Fibroblast of upper back skin (primary cell): ENCODE data around the gene TAF4.

Experiments used
- DNase-seq: peaks from one replicate; pipeline ENCODE4 v3.0.0-alpha.2; 2013

TAF4 gene

GRCh38 chr20:62019881-62020492 is 45.7 kb downstream of the TAF4 start:
- no peak for DNase-seq

GRCh38 chr20:62019144-62019805 is 46.4 kb downstream of the TAF4 start:
- no peak for DNase-seq

- no peak for DNase-seq
These were observed 47.1 kb downstream of the TAF4 start for GRCh38 chr20:62018437-62019143.

GRCh38 chr20:62015540-62016288 is 50.0 kb downstream of the TAF4 start:
- DNase-seq, result no peak

GRCh38 chr20:62014889-62015537 is 50.7 kb downstream of the TAF4 start:
- no peak for DNase-seq

- no peak for DNase-seq
These were observed 51.2 kb downstream of the TAF4 start for GRCh38 chr20:62014488-62014775.

- DNase-seq, result no peak
These were observed 53.0 kb downstream of the TAF4 start for GRCh38 chr20:62012631-62013030.

- no peak for DNase-seq
These were observed 53.6 kb downstream of the TAF4 start for GRCh38 chr20:62011938-62012534.

- no peak for DNase-seq
These were observed 54.3 kb downstream of the TAF4 start for GRCh38 chr20:62011403-62011790.

- DNase-seq, result peak; percentile 55
These were observed 54.9 kb downstream of the TAF4 start for GRCh38 chr20:62010551-62011402.

- DNase-seq, result no peak
These were observed 55.7 kb downstream of the TAF4 start for GRCh38 chr20:62009869-62010445.

- no peak for DNase-seq
These were observed 56.4 kb downstream of the TAF4 start for GRCh38 chr20:62009322-62009721.

- DNase-seq, result no peak
These were observed 57.0 kb downstream of the TAF4 start for GRCh38 chr20:62008643-62009183.

GRCh38 chr20:62007127-62007647 is 58.5 kb downstream of the TAF4 start:
- DNase-seq, result no peak

- DNase-seq, result no peak
These were observed 59.2 kb downstream of the TAF4 start for GRCh38 chr20:62006482-62006881.

- no peak for DNase-seq
These were observed 61.1 kb downstream of the TAF4 start for GRCh38 chr20:62004614-62005013.

GRCh38 chr20:62003567-62004405 is 61.9 kb downstream of the TAF4 start:
- no peak for DNase-seq

- no peak for DNase-seq
These were observed 62.7 kb downstream of the TAF4 start for GRCh38 chr20:62002882-62003480.

- DNase-seq, result no peak
These were observed 64.4 kb downstream of the TAF4 start for GRCh38 chr20:62001178-62001715.
